Caco-2 (cell line): ENCODE results near the gene LRRC56. TPM values are rescaled to one million over a fixed set of nuclear protein-coding genes. Genes with fewer than 3 reads are reported as not detected.

ENCODE experiments used
- BruUV-seq: library from RNA; stranded (reverse); fragments of 400-500 nt; replicated peaks from 2 replicates; lab custom pipeline; 2021; lab: Mats Ljungman, UMichigan
- CTCF ChIA-PET: fragments of 300-600 bp; sonication (Branson Sonifier 250); formaldehyde crosslinking; loops from one replicate; lab custom pipeline; 2022; ENCODE audit warnings: antibody characterized with exemption; lab: Charles Lee
- POLR2A ChIA-PET: fragments of 300-600 bp; sonication (Branson Sonifier 250); formaldehyde crosslinking; loops from one replicate; lab custom pipeline; 2022; ENCODE audit warnings: antibody characterized with exemption; lab: Charles Lee
- DNase-seq, 2 experiments: peaks; one replicate each; pipeline versions ENCODE4 v3.0.0 to v3.0.0-alpha.2; 2020 to 2022
- H3K27me3 ChIP-seq: replicated peaks from 2 replicates; pipeline ENCODE4 v1.6.0; 2011; ENCODE audit warnings: low read length; ENCODE audit not compliant: control insufficient read depth, insufficient read depth
- H3K36me3 ChIP-seq: 2 replicates; pipeline ENCODE4 v1.5.1; 2011; ENCODE audit warnings: low read length; ENCODE audit not compliant: control insufficient read depth, insufficient read depth
- H3K4me1 ChIP-seq: fragments of 250-450 bp; sonication (Bioruptor Pico); 2 replicates; pipeline ENCODE4 v1.5.1; 2020; ENCODE audit warnings: mild to moderate bottlenecking
- H3K4me3 ChIP-seq: 2 replicates; pipeline ENCODE4 v1.5.1; 2011; ENCODE audit warnings: low read depth, mild to moderate bottlenecking, control low read depth, low read length
- H3K9me3 ChIP-seq: fragments of 250-450 bp; sonication (Bioruptor Pico); 2 replicates; pipeline ENCODE4 v1.5.1; 2020; ENCODE audit warnings: mild to moderate bottlenecking, moderate library complexity
- H3K27ac Mint-ChIP-seq: one replicate; pipeline ENCODE4 v1.8.0; 2022; ENCODE audit warnings: mixed read lengths; ENCODE audit not compliant: unreplicated experiment
- H3K27me3 Mint-ChIP-seq: one replicate; pipeline ENCODE4 v1.8.0; 2022; ENCODE audit warnings: mixed read lengths; ENCODE audit not compliant: insufficient read depth, unreplicated experiment
- H3K36me3 Mint-ChIP-seq: one replicate; pipeline ENCODE4 v1.8.0; 2022; ENCODE audit warnings: mild to moderate bottlenecking, mixed read lengths; ENCODE audit not compliant: insufficient read depth, unreplicated experiment
- H3K4me1 Mint-ChIP-seq: one replicate; pipeline ENCODE4 v1.8.0; 2022; ENCODE audit warnings: low read depth, mixed read lengths; ENCODE audit not compliant: unreplicated experiment
- H3K4me3 Mint-ChIP-seq: one replicate; pipeline ENCODE4 v1.8.0; 2022; ENCODE audit warnings: mild to moderate bottlenecking, moderate library complexity, mixed read lengths; ENCODE audit not compliant: unreplicated experiment
- H3K9me3 Mint-ChIP-seq: one replicate; pipeline ENCODE4 v1.8.0; 2022; ENCODE audit warnings: mixed read lengths; ENCODE audit not compliant: unreplicated experiment
- CTCF ChIP-seq, 2 experiments: fragments of 200-600 bp in 1 of 2; IDR thresholded peaks; 1 replicate in 1 of 2; 2 replicates in 1 of 2; pipeline versions ENCODE4 v1.5.1 to v1.8.0; 2011 to 2022; ENCODE audit warnings: antibody characterized with exemption in 1 of 2, control low read depth in 1 of 2, inconsistent platforms in 1 of 2, low read depth in 1 of 2, low read length in 1 of 2, mild to moderate bottlenecking in 1 of 2, moderate library complexity in 1 of 2; ENCODE audit not compliant: insufficient read depth in 1 of 2, severe bottlenecking in 1 of 2, unreplicated experiment in 1 of 2
- intact Hi-C: fragments of 100-400 bp; cut with micrococcal nuclease; formaldehyde crosslinking; loops from one replicate; pipeline ENCODE4 v1.10.0; 2022; ENCODE audit not compliant: unreplicated experiment
- total RNA-seq: library from RNA; stranded (reverse); gene quantifications from 2 replicates; pipeline ENCODE4 v1.2.3, GENCODE V29; 2022

Gene LRRC56
- total RNA-seq, 1 experiment from 2014 or later: 4.4 TPM

- Mint-ChIP-seq H3K9me3 (no peaks in the 10 kb centered on the region), H3K27me3 (no peaks in the 10 kb centered on the region), H3K4me3 (no peak overlapping the region), H3K27ac (no peak overlapping the region), H3K36me3 (no peaks in the 10 kb centered on the region), H3K4me1 (no peaks in the 10 kb centered on the region)
- POLR2A ChIA-PET: no interaction called here
- Histone ChIP-seq H3K9me3 (no peaks in the 10 kb centered on the region), H3K4me1 (no peaks in the 10 kb centered on the region), H3K36me3 (no peaks in the 10 kb centered on the region), H3K4me3 (no peak overlapping the region), H3K27me3 (no peaks in the 10 kb centered on the region)
- TF ChIP-seq CTCF (IDR thresholded peaks at IDR 0.05; ENCODE audit: insufficient read depth in 1 of 2, low read depth in 1 of 2, low read length in 1 of 2, severe bottlenecking in 1 of 2, unreplicated experiment in 1 of 2): no peak
- intact Hi-C loops: no loop called here
- CTCF ChIA-PET: interaction anchor here (0.5 to 0.7 kb wide), 2 partner anchors 181 to 217 kb away, joined by 3 read pairs; no protein-coding TSS in a partner anchor
- DNase-seq: no peak
- no TSS peak for BruUV-seq
Observed at GRCh38 chr11:545171-545570, 7.8 kb downstream of the LRRC56 start.

- no peak for TF ChIP-seq CTCF (IDR thresholded peaks at IDR 0.05; ENCODE audit: insufficient read depth in 1 of 2, low read depth in 1 of 2, low read length in 1 of 2, severe bottlenecking in 1 of 2, unreplicated experiment in 1 of 2)
- no TSS peak for BruUV-seq
Observed at GRCh38 chr11:548700-549603, 11.6 kb downstream of the LRRC56 start.

GRCh38 chr11:550021-550745 is 12.9 kb downstream of the LRRC56 start:
- H3K4me3 ChIP-seq: no peak overlapping the region
- no peak for DNase-seq

More at GRCh38 chr11:548700-549603, 11.6 kb downstream of the LRRC56 start:
- DNase-seq: no peak
- Histone ChIP-seq H3K4me1 (peaks cover 5% of the 10 kb centered on the region), H3K36me3 (no peaks in the 10 kb centered on the region), H3K27me3 (no peaks in the 10 kb centered on the region), H3K4me3 (no peak overlapping the region), H3K9me3 (no peaks in the 10 kb centered on the region)
- no peaks in the 10 kb centered on the region for H3K4me1 Mint-ChIP-seq
- CTCF ChIA-PET: no interaction called here
- POLR2A ChIA-PET: interaction anchor here (0.6 kb wide), 1 partner anchor 271 kb away, joined by 3 read pairs; no protein-coding TSS in a partner anchor
- H3K9me3 Mint-ChIP-seq: no peaks in the 10 kb centered on the region
- no peak overlapping the region for H3K4me3 Mint-ChIP-seq
- H3K27me3 Mint-ChIP-seq: no peaks in the 10 kb centered on the region
- H3K36me3 Mint-ChIP-seq: no peaks in the 10 kb centered on the region
- intact Hi-C loops: no loop called here
- H3K27ac Mint-ChIP-seq: no peak overlapping the region

More at GRCh38 chr11:550021-550745, 12.9 kb downstream of the LRRC56 start:
- H3K36me3 ChIP-seq: no peaks in the 10 kb centered on the region
- H3K27ac Mint-ChIP-seq: no peak overlapping the region
- POLR2A ChIA-PET: no interaction called here
- no peaks in the 10 kb centered on the region for H3K4me1 Mint-ChIP-seq
- H3K36me3 Mint-ChIP-seq: no peaks in the 10 kb centered on the region
- no peaks in the 10 kb centered on the region for H3K27me3 Mint-ChIP-seq
- no peak overlapping the region for H3K4me3 Mint-ChIP-seq
- BruUV-seq: no TSS peak
- intact Hi-C loops: loop anchor here (10.0 kb wide), 1 partner anchor 175 kb away; no protein-coding TSS in a partner anchor
- CTCF ChIA-PET: no interaction called here
- H3K9me3 Mint-ChIP-seq: no peaks in the 10 kb centered on the region
- H3K9me3 ChIP-seq: no peaks in the 10 kb centered on the region
- no peak for TF ChIP-seq CTCF (IDR thresholded peaks at IDR 0.05; ENCODE audit: insufficient read depth in 1 of 2, low read depth in 1 of 2, low read length in 1 of 2, severe bottlenecking in 1 of 2, unreplicated experiment in 1 of 2)
- peaks cover 13% of the 10 kb centered on the region for H3K4me1 ChIP-seq
- no peaks in the 10 kb centered on the region for H3K27me3 ChIP-seq
